Adrenal gland (tissue), 12 donors: ENCODE measurements around the gene CNP. TPM values are rescaled to one million over a fixed set of nuclear protein-coding genes. Genes with fewer than 3 reads are reported as not detected.

Experiments
- DNase-seq, 7 donors: peaks; one replicate each; pipeline ENCODE4 v3.0.0-alpha.2; 2019 to 2020
- H3K27ac ChIP-seq, 5 donors: fragments of 200-600 bp; sonication (generic) in 4 of 5; 1 replicate in 3 of 5; 2 replicates in 2 of 5; pipeline versions ENCODE4 v1.5.1 to v1.8.0; 2016 to 2020; ENCODE audit warnings: mild to moderate bottlenecking in 1 of 5
- H3K27me3 ChIP-seq: fragments of 200-600 bp; 2 replicates; pipeline ENCODE4 v1.8.0; 2021
- H3K36me3 ChIP-seq, 2 donors: fragments of 200-600 bp; replicated peaks in 1 of 2; 1 replicate in 1 of 2; 2 replicates in 1 of 2; pipeline versions ENCODE4 v1.5.1 to v1.8.0; 2018 to 2022
- H3K4me1 ChIP-seq, 2 donors: fragments of 200-600 bp; replicated peaks in 1 of 2; 1 replicate in 1 of 2; 2 replicates in 1 of 2; pipeline versions ENCODE4 v1.5.1 to v1.8.0; 2018 to 2021
- H3K4me3 ChIP-seq, 4 donors: fragments of 200-600 bp; sonication (generic) in 3 of 4; one replicate each; pipeline ENCODE4 v1.5.1; 2016 to 2018
- H3K9me3 ChIP-seq, 3 donors: fragments of 200-600 bp; sonication (generic) in 1 of 3; replicated peaks in 1 of 3; 1 replicate in 2 of 3; 2 replicates in 1 of 3; pipeline versions ENCODE4 v1.5.1 to v1.8.0; 2016 to 2021
- POLR2A ChIP-seq, 2 donors: fragments of 450-650 bp; IDR thresholded peaks; one replicate each; pipeline ENCODE4 v1.6.1; 2017; ENCODE audit warnings: antibody characterized with exemption in 2 of 2, mild to moderate bottlenecking in 2 of 2, moderate library complexity in 1 of 2
- WGBS, 4 donors: extraction: QIAGEN DNeasy Blood & Tissue Kit in 2 of 4; methylation state at CpG; one replicate each; pipeline versions ENCODE4 v1.1.5 to v1.1.7; 2013 to 2017; 5-methylcytosine and 5-hydroxymethylcytosine counted together
- intact Hi-C, 2 donors: fragments of 100-400 bp; cut with DNase I; formaldehyde crosslinking; loops; one replicate each; pipeline versions ENCODE4 v1.14.1 to v1.15.0; 2022 to 2023
- polyA plus RNA-seq, 3 donors: library from polyadenylated mRNA; stranded (reverse); fragments of 200-250 nt in 2 of 3; fragments of 350-450 nt in 1 of 3; fragmentation: Illumina TruSeq in 1 of 3; extraction: RNeasy Lipid Tissue Mini Kit (QIAGEN cat#74804) in 1 of 3; gene quantifications; one replicate each; pipeline ENCODE4 v1.2.3, GENCODE V29; 2013 to 2014
- total RNA-seq, 9 donors: library from RNA; depleted of rRNA in 4 of 9; stranded (reverse); fragments of >200 nt in 4 of 9; fragments of 120-200 nt in 1 of 9; fragmentation: NEBNext Ultra II Directional in 1 of 9; extraction: Animal tissue kit (Norgen Biotek cat#: 25700) in 1 of 9; gene quantifications; one replicate each; pipeline versions ENCODE4 v1.1.0 to v1.2.4, GENCODE V29; 2013 to 2023
- TF ChIP-seq, protein P1 (sequence below), 6 experiments: fragments of 450-650 bp in 4 of 6; fragments of 200-600 bp in 2 of 6; sonication (generic) in 1 of 6; IDR thresholded peaks; 1 replicate in 5 of 6; 2 replicates in 1 of 6; pipeline versions ENCODE4 v1.5.1 to v1.8.0; 2016 to 2021; ENCODE audit warnings: antibody characterized with exemption in 6 of 6, mild to moderate bottlenecking in 2 of 6, moderate library complexity in 1 of 6
- donor health status: healthy with polysubstance abuse.
- donor health status: Bipolar disorder and iron deficiency.
- donor health status: DM: yes; HTN: yes; CAD: no.
- donor health status: DM: no; HTN: no; CAD: no.
- donor health status: DM: no; HTN: no; CAD: no.
- donor health status: DM: yes; HTN: yes; CAD: no.

CNP gene
- total and polyA plus RNA-seq, 12 donors = 27.9 to 78.5 (median 66.9) TPM

- intact Hi-C loops = no loop called here
- Histone ChIP-seq H3K27me3 (no peaks in the 10 kb centered on the region), H3K36me3 (no peaks in the 10 kb centered on the region), H3K27ac (no peak overlapping the region), H3K4me3 (no peak overlapping the region), H3K4me1 (no peaks in the 10 kb centered on the region), H3K9me3 (no peaks in the 10 kb centered on the region)
- WGBS, 4 donors = 75 to 89% (median 85%) methylated on average over 8 to 11 of the region's 11 CpGs
- DNase-seq = no peak
- no peak for TF ChIP-seq POLR2A (IDR thresholded peaks at IDR 0.05)
- TF ChIP-seq, protein P1, sequence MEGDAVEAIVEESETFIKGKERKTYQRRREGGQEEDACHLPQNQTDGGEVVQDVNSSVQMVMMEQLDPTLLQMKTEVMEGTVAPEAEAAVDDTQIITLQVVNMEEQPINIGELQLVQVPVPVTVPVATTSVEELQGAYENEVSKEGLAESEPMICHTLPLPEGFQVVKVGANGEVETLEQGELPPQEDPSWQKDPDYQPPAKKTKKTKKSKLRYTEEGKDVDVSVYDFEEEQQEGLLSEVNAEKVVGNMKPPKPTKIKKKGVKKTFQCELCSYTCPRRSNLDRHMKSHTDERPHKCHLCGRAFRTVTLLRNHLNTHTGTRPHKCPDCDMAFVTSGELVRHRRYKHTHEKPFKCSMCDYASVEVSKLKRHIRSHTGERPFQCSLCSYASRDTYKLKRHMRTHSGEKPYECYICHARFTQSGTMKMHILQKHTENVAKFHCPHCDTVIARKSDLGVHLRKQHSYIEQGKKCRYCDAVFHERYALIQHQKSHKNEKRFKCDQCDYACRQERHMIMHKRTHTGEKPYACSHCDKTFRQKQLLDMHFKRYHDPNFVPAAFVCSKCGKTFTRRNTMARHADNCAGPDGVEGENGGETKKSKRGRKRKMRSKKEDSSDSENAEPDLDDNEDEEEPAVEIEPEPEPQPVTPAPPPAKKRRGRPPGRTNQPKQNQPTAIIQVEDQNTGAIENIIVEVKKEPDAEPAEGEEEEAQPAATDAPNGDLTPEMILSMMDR (IDR thresholded peaks at IDR 0.05) = no peak
Observed at GRCh38 chr17:41948762-41949460, 17.7 kb upstream of the CNP start.

DNA sequence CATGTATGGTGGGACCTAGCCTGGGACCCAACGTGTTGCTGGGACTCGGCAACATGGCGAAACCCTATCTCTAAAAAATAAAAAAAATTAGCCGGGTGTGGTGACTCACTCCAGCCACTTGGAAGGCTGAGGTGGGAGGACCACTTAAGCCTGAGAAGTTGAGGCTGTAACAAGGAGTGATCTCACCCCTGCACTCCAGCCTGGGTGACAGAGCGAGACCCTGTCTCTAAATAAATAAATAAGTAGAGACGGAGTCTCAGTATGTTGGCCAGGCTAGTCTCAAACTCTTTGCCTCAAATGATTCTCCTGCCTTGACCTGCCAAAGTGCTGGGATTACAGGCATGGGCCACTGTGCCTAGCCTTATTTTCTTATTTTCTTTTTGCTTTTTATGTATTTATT is 10.1 kb upstream of the CNP start:
- WGBS, 4 donors = 83 to 95% (median 91%) methylated on average over 6 of the region's 6 CpGs
- intact Hi-C loops = loop anchor here (10.0 kb wide), 2 partner anchors 152 to 222 kb away; partner anchors contain the start of gene HAP1 (in 1 of the 2)

GRCh38 chr17:41957031-41957868 is 9.3 kb upstream of the CNP start:
- H3K36me3 ChIP-seq = no peaks in the 10 kb centered on the region
- no peak for DNase-seq
- no peaks in the 10 kb centered on the region for H3K9me3 ChIP-seq
- H3K4me3 ChIP-seq = no peak overlapping the region
- no peak overlapping the region for H3K27ac ChIP-seq
- 62 to 73% (median 70%) methylated on average over 8 to 11 of the region's 11 CpGs for WGBS, 4 donors
- no peaks in the 10 kb centered on the region for H3K27me3 ChIP-seq
- H3K4me1 ChIP-seq = no peaks in the 10 kb centered on the region
- intact Hi-C loops = loop anchor here (10.0 kb wide), 2 partner anchors 152 to 222 kb away; partner anchors contain the start of gene HAP1 (in 1 of the 2)
- no peak for TF ChIP-seq POLR2A (IDR thresholded peaks at IDR 0.05)
- TF ChIP-seq, protein P1 (IDR thresholded peaks at IDR 0.05) = no peak

More for the DNA sequence above, 10.1 kb upstream of the CNP start:
- Histone ChIP-seq H3K4me1 (no peaks in the 10 kb centered on the region), H3K27me3 (no peaks in the 10 kb centered on the region), H3K4me3 (no peak overlapping the region), H3K9me3 (no peaks in the 10 kb centered on the region), H3K27ac (no peak overlapping the region), H3K36me3 (no peaks in the 10 kb centered on the region)
- TF ChIP-seq, protein P1 (IDR thresholded peaks at IDR 0.05) = no peak
- no peak for TF ChIP-seq POLR2A (IDR thresholded peaks at IDR 0.05)
- DNase-seq = no peak

GRCh38 chr17:41957869-41958439 is 8.6 kb upstream of the CNP start:
- WGBS, 4 donors = 81 to 91% (median 86%) methylated on average over 6 of the region's 6 CpGs
- Histone ChIP-seq H3K4me1 (no peaks in the 10 kb centered on the region), H3K9me3 (no peaks in the 10 kb centered on the region), H3K27me3 (no peaks in the 10 kb centered on the region), H3K27ac (no peak overlapping the region), H3K4me3 (no peak overlapping the region), H3K36me3 (no peaks in the 10 kb centered on the region)
- DNase-seq = no peak
- intact Hi-C loops = loop anchor here (10.0 kb wide), 2 partner anchors 153 to 223 kb away; partner anchors contain the start of gene HAP1 (in 1 of the 2)
- no peak for TF ChIP-seq POLR2A (IDR thresholded peaks at IDR 0.05)
- TF ChIP-seq, protein P1 (IDR thresholded peaks at IDR 0.05) = no peak
